Measurements from ENCODE around the gene SELENON.

DNA sequence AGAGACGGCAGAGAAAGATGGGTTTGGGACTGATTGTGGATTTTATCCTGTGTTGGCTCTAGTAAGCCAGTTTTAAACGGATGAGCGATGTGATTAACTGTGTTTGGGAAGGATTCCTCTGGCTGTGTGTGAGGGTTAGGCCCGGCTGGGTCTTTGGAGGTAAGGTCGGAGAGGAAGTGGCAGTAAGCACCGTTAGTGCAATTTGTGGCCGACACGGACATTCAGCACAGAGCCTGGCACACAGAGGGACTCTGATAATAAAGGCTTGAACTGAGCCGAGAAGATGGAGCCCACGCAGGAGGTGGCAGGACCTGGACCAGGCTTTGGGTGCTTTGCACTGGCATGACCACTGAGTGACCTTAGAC lies 21.1 kb downstream of the SELENON start:
- TF ChIP-seq CTCF (IDR thresholded peaks at IDR 0.05; ENCODE audit: insufficient read depth, low read depth, low read length) (no peak), EZH2 (IDR thresholded peaks at IDR 0.05; ENCODE audit: insufficient read depth, low read length) (no peak)
